K562 (cell line): ENCODE data around the gene ITGA2B. TPM values are rescaled to one million over a fixed set of nuclear protein-coding genes. Genes with fewer than 3 reads are reported as not detected.
A peak's percentile ranks its signal among the peaks of the same experiment; 100 is the strongest.

Experiments used
- BCOR ChIP-seq: fragments of 450-650 bp; IDR thresholded peaks from 2 replicates; pipeline ENCODE4 v1.6.1; 2016
- CGGBP1 ChIP-seq: fragments of 250-450 bp; sonication (Bioruptor Pico); IDR thresholded peaks from 2 replicates; pipeline ENCODE4 v1.9.0; 2021; ENCODE audit warnings: mild to moderate bottlenecking
- LARP7 ChIP-seq: fragments of 450-650 bp; IDR thresholded peaks from 2 replicates; pipeline ENCODE4 v1.6.1; 2016
- MAFK ChIP-seq: IDR thresholded peaks from 2 replicates; pipeline ENCODE4 v1.6.1; 2011; ENCODE audit warnings: low read length, improper control_type of control experiment
- MTF1 ChIP-seq: fragments of 250-450 bp; sonication (Bioruptor Pico); IDR thresholded peaks from 2 replicates; pipeline ENCODE4 v1.9.0; 2021; ENCODE audit warnings: moderate library complexity, mild to moderate bottlenecking, inconsistent platforms, borderline replicate concordance
- NCOA4 ChIP-seq: fragments of 450-650 bp; IDR thresholded peaks from 2 replicates; pipeline ENCODE4 v1.6.1; 2018; ENCODE audit warnings: mild to moderate bottlenecking; ENCODE audit not compliant: partially characterized antibody
- NFE2L1 ChIP-seq: fragments of 450-650 bp; IDR thresholded peaks from 2 replicates; pipeline ENCODE4 v1.6.1; 2016; ENCODE audit warnings: missing genetic modification characterization, low read depth, mild to moderate bottlenecking, missing compliant biosample characterization, moderate library complexity, borderline replicate concordance
- SIN3A ChIP-seq, 2 experiments: fragments of 150-350 bp in 1 of 2; IDR thresholded peaks; 2 replicates each; pipeline ENCODE4 v1.6.1; 2011 to 2016; ENCODE audit warnings: borderline replicate concordance in 2 of 2, low read depth in 2 of 2, low read length in 2 of 2, mild to moderate bottlenecking in 2 of 2, moderate library complexity in 2 of 2; ENCODE audit not compliant: control insufficient read depth in 1 of 2
- SMAD4 ChIP-seq: fragments of 250-450 bp; sonication (Bioruptor Pico); conservative IDR thresholded peaks from 2 replicates; pipeline ENCODE4 v1.8.0; 2021; ENCODE audit warnings: inconsistent platforms, mild to moderate bottlenecking, moderate library complexity
- TAF1 ChIP-seq: IDR thresholded peaks from 2 replicates; pipeline ENCODE4 v1.6.1; 2011; ENCODE audit warnings: mild to moderate bottlenecking, low read length, moderate library complexity; ENCODE audit not compliant: insufficient read depth, control insufficient read depth, severe bottlenecking; ENCODE audit errors: extremely low read depth
- ZNF184 ChIP-seq: sonication (generic); formaldehyde crosslinking; IDR thresholded peaks from 2 replicates; pipeline ENCODE4 v1.5.0; 2020; ENCODE audit warnings: missing genetic modification reagents
- ZNF407 ChIP-seq: fragments of 450-650 bp; IDR thresholded peaks from 2 replicates; pipeline ENCODE4 v1.6.1; 2016; ENCODE audit warnings: low read depth
- polyA plus RNA-seq, 8 experiments: library from polyadenylated mRNA; depleted of rRNA in 4 of 8; stranded (reverse) in 5 of 8; unstranded in 3 of 8; fragments of >200 nt; fragmentation: Nextera tagmentation in 2 of 8; fragmentation: Illumina TruSeq in 1 of 8; extraction: Ambion mirVana in 2 of 8; extraction: Trizol in 1 of 8; gene quantifications; 2 replicates each; pipeline versions ENCODE4 v1.2.1 to v1.2.3, GENCODE V29; 2011 to 2014; ENCODE audit warnings: inconsistent platforms in 1 of 8, missing spikeins in 1 of 8
- total RNA-seq, 7 experiments: library from RNA; depleted of rRNA in 6 of 7; stranded (reverse); fragments of >200 nt in 6 of 7; fragmentation: Illumina TruSeq in 2 of 7; extraction: Trizol in 2 of 7; gene quantifications; 2 replicates each; pipeline versions ENCODE4 v1.2.1 to v1.2.3, GENCODE V29; 2011 to 2021; ENCODE audit warnings: low replicate concordance in 1 of 7
- TF ChIP-seq, protein P1 (sequence below), 2 experiments: IDR thresholded peaks; 2 replicates each; pipeline ENCODE4 v1.6.1; 2012; ENCODE audit warnings: improper control_type of control experiment in 2 of 2, low read depth in 2 of 2, low read length in 2 of 2, borderline replicate concordance in 1 of 2

Gene ITGA2B
- total and polyA plus RNA-seq, 9 of the 15 experiments (the other 6 are each of a cell fraction or from before 2014, with no cell fraction given) = 1.1 to 26.4 (median 5.6) TPM

DNA sequence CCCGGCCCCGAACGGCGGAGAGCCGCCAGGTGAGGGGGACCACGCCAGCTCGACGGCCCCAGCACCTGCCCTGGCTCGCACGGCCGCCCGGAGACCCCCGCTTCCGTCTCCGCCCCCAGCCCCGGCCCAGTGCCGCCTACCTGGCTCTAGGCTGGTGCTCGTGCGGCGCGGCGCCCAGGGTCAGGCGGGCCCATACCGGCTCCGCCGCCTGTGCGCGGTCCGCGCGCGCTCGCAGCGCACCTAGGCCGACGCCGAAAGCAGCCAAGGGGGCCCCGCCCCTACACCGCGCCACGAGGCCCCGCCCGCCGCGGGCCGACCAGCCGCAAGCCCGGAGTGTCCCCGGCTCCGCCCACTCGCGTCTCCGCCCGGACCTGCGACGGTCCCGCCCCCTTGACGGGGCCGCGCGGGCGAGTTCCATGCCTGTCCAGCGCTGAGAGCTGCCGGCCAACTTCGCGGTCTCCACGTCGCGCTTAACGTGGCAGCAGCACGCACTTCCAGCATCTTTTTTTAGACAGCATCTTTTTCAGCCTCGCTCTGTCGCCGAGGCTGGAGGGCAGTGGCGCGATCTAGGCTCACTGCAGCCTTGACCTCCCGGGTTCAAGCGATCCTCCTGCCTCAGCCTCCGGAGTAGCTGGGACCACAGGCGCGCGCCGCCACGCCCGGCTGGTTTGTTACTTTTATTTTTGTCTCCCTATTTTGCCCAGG, 64.7 kb downstream of the ITGA2B start, which contains the start of gene SLC25A39 (continued):
- TF ChIP-seq MAFK (no peak), ZNF184 (CRISPR knock-in tag) (no peak), SIN3A (IDR thresholded peaks at IDR 0.05; ENCODE audit: borderline replicate concordance in 2 of 2, control insufficient read depth in 1 of 2, low read depth in 2 of 2, low read length in 2 of 2) (peak; percentile 69 to 88; a peak in 3 of 4 replicates), NFE2L1 (no peak), CGGBP1 (CRISPR knock-in tag) (no peak), MTF1 (no peak), ZNF407 (no peak), BCOR (peak; percentile 98), NCOA4 (peak; percentile 16), LARP7 (peak; percentile 60; the same call in 1 of the 2 replicates), SMAD4 (no peak; the same call in 1 of the 2 replicates), TAF1 (peak; percentile 16)
- TF ChIP-seq, protein P1, sequence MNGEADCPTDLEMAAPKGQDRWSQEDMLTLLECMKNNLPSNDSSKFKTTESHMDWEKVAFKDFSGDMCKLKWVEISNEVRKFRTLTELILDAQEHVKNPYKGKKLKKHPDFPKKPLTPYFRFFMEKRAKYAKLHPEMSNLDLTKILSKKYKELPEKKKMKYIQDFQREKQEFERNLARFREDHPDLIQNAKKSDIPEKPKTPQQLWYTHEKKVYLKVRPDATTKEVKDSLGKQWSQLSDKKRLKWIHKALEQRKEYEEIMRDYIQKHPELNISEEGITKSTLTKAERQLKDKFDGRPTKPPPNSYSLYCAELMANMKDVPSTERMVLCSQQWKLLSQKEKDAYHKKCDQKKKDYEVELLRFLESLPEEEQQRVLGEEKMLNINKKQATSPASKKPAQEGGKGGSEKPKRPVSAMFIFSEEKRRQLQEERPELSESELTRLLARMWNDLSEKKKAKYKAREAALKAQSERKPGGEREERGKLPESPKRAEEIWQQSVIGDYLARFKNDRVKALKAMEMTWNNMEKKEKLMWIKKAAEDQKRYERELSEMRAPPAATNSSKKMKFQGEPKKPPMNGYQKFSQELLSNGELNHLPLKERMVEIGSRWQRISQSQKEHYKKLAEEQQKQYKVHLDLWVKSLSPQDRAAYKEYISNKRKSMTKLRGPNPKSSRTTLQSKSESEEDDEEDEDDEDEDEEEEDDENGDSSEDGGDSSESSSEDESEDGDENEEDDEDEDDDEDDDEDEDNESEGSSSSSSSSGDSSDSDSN (IDR thresholded peaks at IDR 0.05; ENCODE audit: borderline replicate concordance in 1 of 2, low read depth in 2 of 2, low read length in 2 of 2) = 0 out of 4 replicates have a peak, but pooled peaks of 1 of the 2 experiments have one; percentile 13
